BLaER1 (cell line): ENCODE measurements around the gene SLC35B1.
"Not testable (repeated sequence)": the region's sequence is repeated elsewhere in the genome, so short reads cannot be mapped to it uniquely, and the experiment has no call there.

Source experiments
- H3K27ac ChIP-seq: shearing (Covaris generic); formaldehyde crosslinking; 2 replicates; pipeline ENCODE4 v1.8.1; 2022
- H3K27me3 ChIP-seq: shearing (Covaris generic); formaldehyde crosslinking; 2 replicates; pipeline ENCODE4 v1.8.1; 2022
- H3K36me3 ChIP-seq: shearing (Covaris generic); formaldehyde crosslinking; 2 replicates; pipeline ENCODE4 v1.8.1; 2022
- H3K4me1 ChIP-seq: shearing (Covaris generic); formaldehyde crosslinking; 2 replicates; pipeline ENCODE4 v1.8.1; 2022
- H3K4me2 ChIP-seq: shearing (Covaris generic); formaldehyde crosslinking; 2 replicates; pipeline ENCODE4 v1.8.1; 2022
- H3K4me3 ChIP-seq: shearing (Covaris generic); formaldehyde crosslinking; 2 replicates; pipeline ENCODE4 v1.8.1; 2022
- H3K9ac ChIP-seq: shearing (Covaris generic); formaldehyde crosslinking; 2 replicates; pipeline ENCODE4 v1.8.1; 2022
- H3K9me3 ChIP-seq: shearing (Covaris generic); formaldehyde crosslinking; 2 replicates; pipeline ENCODE4 v1.8.1; 2022
- H4K20me1 ChIP-seq: shearing (Covaris generic); formaldehyde crosslinking; 2 replicates; pipeline ENCODE4 v1.8.1; 2022
- Cebpa-rat ChIP-seq: shearing (Covaris generic); IDR thresholded peaks from 2 replicates; pipeline ENCODE4 v1.8.1; 2022

Gene SLC35B1

GRCh38 chr17:49725452-49726130 is 17.8 kb upstream of the SLC35B1 start:
- Histone ChIP-seq H4K20me1 (peaks cover 31% of the 10 kb centered on the region), H3K4me2 (peak overlapping the region; percentile 92), H3K4me3 (no peak overlapping the region), H3K36me3 (peaks cover 79% of the 10 kb centered on the region), H3K27me3 (no peaks in the 10 kb centered on the region), H3K27ac (no peak overlapping the region; the same call in 1 of the 2 replicates), H3K4me1 (peaks cover 69% of the 10 kb centered on the region), H3K9ac (no peak overlapping the region), H3K9me3 (peaks cover 17% of the 10 kb centered on the region)
- TF ChIP-seq Cebpa-rat, result no peak

- Histone ChIP-seq H3K9me3 (peaks cover 17% of the 10 kb centered on the region), H3K36me3 (peaks cover 79% of the 10 kb centered on the region), H3K9ac (peak overlapping the region; percentile 67; the same call in 1 of the 2 replicates), H3K4me2 (peak overlapping the region; percentile 92), H3K27ac (peak overlapping the region; percentile 83), H3K4me1 (peaks cover 58% of the 10 kb centered on the region), H4K20me1 (peaks cover 22% of the 10 kb centered on the region)
- H3K4me3 ChIP-seq, H3K27me3 ChIP-seq: not testable (repeated sequence)
Observed at GRCh38 chr17:49724552-49724951, 16.8 kb upstream of the SLC35B1 start.

GRCh38 chr17:49723423-49723822 is 15.7 kb upstream of the SLC35B1 start:
- Histone ChIP-seq H4K20me1 (peaks cover 13% of the 10 kb centered on the region; the same call in 1 of the 2 replicates), H3K4me2 (peak overlapping the region; percentile 92), H3K36me3 (peaks cover 79% of the 10 kb centered on the region), H3K4me3 (peak overlapping the region; percentile 50), H3K27ac (peak overlapping the region; percentile 83), H3K4me1 (peaks cover 47% of the 10 kb centered on the region), H3K9ac (peak overlapping the region; percentile 67), H3K27me3 (no peaks in the 10 kb centered on the region), H3K9me3 (peaks cover 17% of the 10 kb centered on the region)
- TF ChIP-seq Cebpa-rat, result no peak

- H3K4me1 ChIP-seq, result peaks cover 36% of the 10 kb centered on the region
- peak overlapping the region; percentile 83 for H3K27ac ChIP-seq
- H3K9ac ChIP-seq, result no peak overlapping the region
- peaks cover 17% of the 10 kb centered on the region for H3K9me3 ChIP-seq
- peaks cover 79% of the 10 kb centered on the region for H3K36me3 ChIP-seq
- H3K4me3 ChIP-seq, result no peak overlapping the region
- no peak overlapping the region for H3K4me2 ChIP-seq
- no peaks in the 10 kb centered on the region for H3K27me3 ChIP-seq
- no peaks in the 10 kb centered on the region for H4K20me1 ChIP-seq
- no peak for TF ChIP-seq Cebpa-rat
Observed at GRCh38 chr17:49722066-49722465, 14.3 kb upstream of the SLC35B1 start.

GRCh38 chr17:49717371-49717861 is 9.7 kb upstream of the SLC35B1 start:
- TF ChIP-seq Cebpa-rat, result no peak
- H3K36me3 ChIP-seq, result peaks cover 100% of the 10 kb centered on the region

GRCh38 chr17:49716668-49717364 is 9.1 kb upstream of the SLC35B1 start:
- Histone ChIP-seq H3K4me3 (no peak overlapping the region), H3K27ac (no peak overlapping the region), H3K9ac (no peak overlapping the region), H3K4me1 (peaks cover 37% of the 10 kb centered on the region), H3K4me2 (no peak overlapping the region), H3K36me3 (peaks cover 100% of the 10 kb centered on the region), H4K20me1 (no peaks in the 10 kb centered on the region), H3K27me3 (no peaks in the 10 kb centered on the region), H3K9me3 (no peaks in the 10 kb centered on the region)
- TF ChIP-seq Cebpa-rat, result no peak

More at GRCh38 chr17:49717371-49717861, 9.7 kb upstream of the SLC35B1 start:
- Histone ChIP-seq H3K4me3 (no peak overlapping the region), H4K20me1 (no peaks in the 10 kb centered on the region), H3K4me1 (peaks cover 37% of the 10 kb centered on the region), H3K4me2 (no peak overlapping the region), H3K9me3 (no peaks in the 10 kb centered on the region), H3K9ac (no peak overlapping the region), H3K27ac (no peak overlapping the region), H3K27me3 (no peaks in the 10 kb centered on the region)

GRCh38 chr17:49715717-49716279 is 8.0 kb upstream of the SLC35B1 start:
- H3K4me2 ChIP-seq, result peak overlapping the region; percentile 43; the same call in 1 of the 2 replicates
- H3K4me3 ChIP-seq, result no peak overlapping the region
- no peaks in the 10 kb centered on the region for H3K27me3 ChIP-seq
- H3K4me1 ChIP-seq, result peaks cover 47% of the 10 kb centered on the region
- no peak overlapping the region for H3K27ac ChIP-seq
- no peak overlapping the region; the same call in 1 of the 2 replicates for H3K9ac ChIP-seq
- H4K20me1 ChIP-seq, result no peaks in the 10 kb centered on the region
- H3K9me3 ChIP-seq, result no peaks in the 10 kb centered on the region
- peaks cover 100% of the 10 kb centered on the region for H3K36me3 ChIP-seq
- no peak for TF ChIP-seq Cebpa-rat

GRCh38 chr17:49715216-49715615 is 7.5 kb upstream of the SLC35B1 start:
- Histone ChIP-seq H3K27me3 (no peaks in the 10 kb centered on the region), H3K4me2 (peak overlapping the region; percentile 43), H3K4me1 (peaks cover 53% of the 10 kb centered on the region), H3K27ac (peak overlapping the region; percentile 51), H3K9me3 (no peaks in the 10 kb centered on the region), H3K4me3 (no peak overlapping the region), H4K20me1 (no peaks in the 10 kb centered on the region), H3K9ac (no peak overlapping the region; the same call in 1 of the 2 replicates), H3K36me3 (peaks cover 97% of the 10 kb centered on the region)
- no peak for TF ChIP-seq Cebpa-rat

- Histone ChIP-seq H3K9ac (no peak overlapping the region), H3K36me3 (peaks cover 76% of the 10 kb centered on the region), H3K4me3 (peak overlapping the region; percentile 99; the same call in 1 of the 2 replicates)
Observed at GRCh38 chr17:49708515-49709183, 885 bp upstream of the SLC35B1 start.

More at GRCh38 chr17:49708515-49709183, 885 bp upstream of the SLC35B1 start:
- H3K9me3 ChIP-seq, result no peaks in the 10 kb centered on the region
- no peaks in the 10 kb centered on the region for H4K20me1 ChIP-seq
- TF ChIP-seq Cebpa-rat, result no peak
- H3K27me3 ChIP-seq, result no peaks in the 10 kb centered on the region
- H3K4me1 ChIP-seq, result peaks cover 72% of the 10 kb centered on the region
- H3K4me2 ChIP-seq, result peak overlapping the region; percentile 38
- H3K27ac ChIP-seq, result no peak overlapping the region
